Measurements from ENCODE around the gene DAB2IP.

GRCh38 chr9:121658166-121658565, 6.7 kb downstream of the DAB2IP start:
- TF ChIP-seq CTCF (conservative IDR thresholded peaks at IDR 0.05) (no peak), EZH2 (IDR thresholded peaks at IDR 0.05; ENCODE audit: low read depth) (no peak)

Data from PC-9 (cell line).